SHP77 (cell line): ENCODE results near the gene ASPN.

Experiments
- DNase-seq, 2 experiments: peaks; one replicate each; lab custom pipeline; 2025; lab: John Stamatoyannopoulos, UW

Gene ASPN

GRCh38 chr9:92468206-92468605, 14.1 kb downstream of the ASPN start:
- no peak for DNase-seq

- DNase-seq, result no peak
Measured at GRCh38 chr9:92467511-92467910, 14.8 kb downstream of the ASPN start.

- no peak for DNase-seq
Measured at GRCh38 chr9:92467041-92467440, 15.3 kb downstream of the ASPN start.

GRCh38 chr9:92463984-92464383, 18.3 kb downstream of the ASPN start:
- DNase-seq, result no peak

- no peak for DNase-seq
Measured at GRCh38 chr9:92463387-92463786, 18.9 kb downstream of the ASPN start.

GRCh38 chr9:92457576-92457975, 24.7 kb downstream of the ASPN start:
- no peak for DNase-seq

GRCh38 chr9:92455217-92455616, 27.1 kb downstream of the ASPN start:
- DNase-seq, result peak; percentile 7 to 45

- DNase-seq, result no peak
Measured at GRCh38 chr9:92446536-92446935, 35.8 kb downstream of the ASPN start.

- DNase-seq, result no peak
Measured at GRCh38 chr9:92444841-92445240, 37.5 kb downstream of the ASPN start.

GRCh38 chr9:92440751-92441046, 41.6 kb downstream of the ASPN start:
- no peak for DNase-seq

GRCh38 chr9:92439921-92440750, 42.2 kb downstream of the ASPN start:
- DNase-seq, result no peak

GRCh38 chr9:92438900-92439526, 43.3 kb downstream of the ASPN start:
- no peak for DNase-seq

- DNase-seq, result no peak
Measured at GRCh38 chr9:92435263-92435662, 47.0 kb downstream of the ASPN start.

GRCh38 chr9:92432972-92433548, 49.2 kb downstream of the ASPN start:
- DNase-seq, result no peak

- no peak for DNase-seq
Measured at GRCh38 chr9:92432350-92432749, 50.0 kb downstream of the ASPN start.

- no peak for DNase-seq
Measured at GRCh38 chr9:92429836-92430235, 52.5 kb downstream of the ASPN start.

- DNase-seq, result peak; percentile 85 to 89
Measured at GRCh38 chr9:92426501-92427145, 55.7 kb downstream of the ASPN start.

- DNase-seq, result no peak
Measured at GRCh38 chr9:92425474-92425873, 56.8 kb downstream of the ASPN start.

GRCh38 chr9:92424340-92424739, 58.0 kb downstream of the ASPN start, which contains the start of gene OMD:
Gene OMD, minus strand, starts transcription at chr9:92424471. Its CDS starts 6,913 bp downstream, at chr9:92417558.
- DNase-seq, result no peak

GRCh38 chr9:92423612-92424011, 58.7 kb downstream of the ASPN start:
- DNase-seq, result no peak

GRCh38 chr9:92422611-92423338, 59.5 kb downstream of the ASPN start:
- DNase-seq, result no peak

GRCh38 chr9:92414566-92414965, 67.7 kb downstream of the ASPN start:
- DNase-seq, result no peak
